GM23338 (cell line): ENCODE measurements around the gene TULP3. TPM values are rescaled to one million over a fixed set of nuclear protein-coding genes. Genes with fewer than 3 reads are reported as not detected.

Source experiments
- ATAC-seq: fragments of 200-7000 bp; cut with Tn5 transposase; 3 replicates; pipeline ENCODE4 v1.9.1; 2020
- DNase-seq: peaks from one replicate; pipeline ENCODE4 v3.0.0-alpha.2; 2015; ENCODE audit warnings: low spot score
- H2AFZ ChIP-seq: fragments of 200-600 bp; sonication (generic); 2 replicates; pipeline ENCODE4 v1.8.0; 2016; ENCODE audit warnings: antibody characterized with exemption, mild to moderate bottlenecking, moderate library complexity
- H3F3A ChIP-seq: fragments of 200-600 bp; sonication (generic); replicated peaks from 2 replicates; pipeline ENCODE4 v1.8.0; 2017; ENCODE audit warnings: antibody characterized with exemption, mixed run types, low read depth
- H3K27ac ChIP-seq: fragments of 200-600 bp; sonication (generic); 2 replicates; pipeline ENCODE4 v1.6.1; 2016; ENCODE audit warnings: low read depth
- H3K27me3 ChIP-seq: fragments of 200-600 bp; sonication (generic); 2 replicates; pipeline ENCODE4 v1.8.0; 2016; ENCODE audit warnings: mild to moderate bottlenecking, mixed run types, moderate library complexity; ENCODE audit not compliant: insufficient read depth
- H3K36me3 ChIP-seq: fragments of 200-600 bp; sonication (generic); 2 replicates; pipeline ENCODE4 v1.8.0; 2016; ENCODE audit warnings: mild to moderate bottlenecking; ENCODE audit not compliant: insufficient read depth
- H3K4me1 ChIP-seq: fragments of 200-600 bp; sonication (generic); 2 replicates; pipeline ENCODE4 v1.8.0; 2016; ENCODE audit warnings: mild to moderate bottlenecking, moderate library complexity; ENCODE audit not compliant: insufficient read depth
- H3K4me2 ChIP-seq: fragments of 200-600 bp; sonication (generic); 2 replicates; pipeline ENCODE4 v1.7.1; 2017; ENCODE audit warnings: mixed run types
- H3K4me3 ChIP-seq: fragments of 200-600 bp; sonication (generic); 2 replicates; pipeline ENCODE4 v1.6.1; 2016; ENCODE audit warnings: mixed run types
- H3K79me2 ChIP-seq: fragments of 200-600 bp; sonication (generic); replicated peaks from 2 replicates; pipeline ENCODE4 v1.8.0; 2017; ENCODE audit warnings: mild to moderate bottlenecking; ENCODE audit not compliant: insufficient read depth
- H3K9me2 ChIP-seq: fragments of 200-600 bp; sonication (generic); 2 replicates; pipeline ENCODE4 v1.8.0; 2017; ENCODE audit not compliant: insufficient read depth
- H4K20me1 ChIP-seq: fragments of 200-600 bp; sonication (generic); replicated peaks from 2 replicates; pipeline ENCODE4 v1.8.0; 2017; ENCODE audit warnings: mild to moderate bottlenecking; ENCODE audit not compliant: insufficient read depth
- H3K27ac Mint-ChIP-seq: 2 replicates; pipeline ENCODE4 v1.8.0; 2020; ENCODE audit warnings: inconsistent platforms, mild to moderate bottlenecking, moderate library complexity, mixed read lengths
- H3K27me3 Mint-ChIP-seq: 3 replicates; pipeline ENCODE4 v1.8.0; 2022; ENCODE audit warnings: low read depth, mild to moderate bottlenecking, moderate library complexity, mixed read lengths, inconsistent platforms; ENCODE audit not compliant: insufficient read depth, poor library complexity
- H3K36me3 Mint-ChIP-seq: 3 replicates; pipeline ENCODE4 v1.8.0; 2021; ENCODE audit warnings: low read depth, mild to moderate bottlenecking, inconsistent platforms, moderate library complexity, mixed read lengths
- H3K4me1 Mint-ChIP-seq: 3 replicates; pipeline ENCODE4 v1.8.0; 2020; ENCODE audit warnings: mild to moderate bottlenecking, inconsistent platforms, mixed read lengths
- H3K4me3 Mint-ChIP-seq: 3 replicates; pipeline ENCODE4 v1.8.0; 2021; ENCODE audit warnings: moderate library complexity, mild to moderate bottlenecking, inconsistent platforms, mixed read lengths
- H3K9me3 Mint-ChIP-seq: 3 replicates; pipeline ENCODE4 v1.8.0; 2020; ENCODE audit warnings: moderate library complexity, mild to moderate bottlenecking, inconsistent platforms, mixed read lengths
- CREB1 ChIP-seq: fragments of 250-450 bp; sonication (Bioruptor Pico); IDR thresholded peaks from 2 replicates; pipeline ENCODE4 v1.5.0; 2020; ENCODE audit warnings: low read depth, mild to moderate bottlenecking, moderate library complexity
- EZH2 ChIP-seq: fragments of 200-600 bp; sonication (generic); IDR thresholded peaks from one replicate; pipeline ENCODE4 v1.8.0; 2017; ENCODE audit warnings: antibody characterized with exemption, mild to moderate bottlenecking, low read depth; ENCODE audit not compliant: unreplicated experiment
- JUNB ChIP-seq: IDR thresholded peaks from one replicate; pipeline ENCODE4 v1.6.1; 2016; ENCODE audit warnings: antibody characterized with exemption; ENCODE audit not compliant: unreplicated experiment
- NANOG ChIP-seq: IDR thresholded peaks from 2 replicates; pipeline ENCODE4 v1.6.1; 2016; ENCODE audit warnings: antibody characterized with exemption, borderline replicate concordance
- POLR2AphosphoS5 ChIP-seq: IDR thresholded peaks from 2 replicates; pipeline ENCODE4 v1.6.1; 2016; ENCODE audit warnings: antibody characterized with exemption, low read depth
- REST ChIP-seq: IDR thresholded peaks from one replicate; pipeline ENCODE4 v1.6.1; 2018; ENCODE audit warnings: antibody characterized with exemption; ENCODE audit not compliant: unreplicated experiment
- STAT1 ChIP-seq: IDR thresholded peaks from one replicate; pipeline ENCODE4 v1.6.1; 2016; ENCODE audit warnings: antibody characterized with exemption; ENCODE audit not compliant: unreplicated experiment
- ZNF331 ChIP-seq: fragments of 250-450 bp; sonication (Bioruptor Pico); IDR thresholded peaks from 2 replicates; pipeline ENCODE4 v1.5.0; 2020; ENCODE audit warnings: low read depth, mild to moderate bottlenecking, moderate library complexity
- ZNF462 ChIP-seq: fragments of 250-450 bp; sonication (Bioruptor Pico); IDR thresholded peaks from 2 replicates; pipeline ENCODE4 v1.5.0; 2020; ENCODE audit warnings: mild to moderate bottlenecking, moderate library complexity
- polyA plus RNA-seq: library from polyadenylated mRNA; unstranded; fragments of >200 nt; fragmentation: Nextera tagmentation; extraction: Ambion mirVana; gene quantifications from 2 replicates; pipeline ENCODE4 v1.2.1, GENCODE V29; 2016
- total RNA-seq: library from RNA; depleted of rRNA; stranded (reverse); fragments of >200 nt; shearing (Covaris generic); gene quantifications from 2 replicates; pipeline ENCODE4 v1.2.3, GENCODE V29; 2014
- TF ChIP-seq, protein P1 (sequence below): IDR thresholded peaks from 2 replicates; pipeline ENCODE4 v1.6.1; 2016; ENCODE audit warnings: antibody characterized with exemption

Gene TULP3
- total and polyA plus RNA-seq, 2 experiments from 2014 or later, result 15.1 to 18.8 TPM

GRCh38 chr12:2980630-2981029, 89.9 kb downstream of the TULP3 start (continued):
- no peak for TF ChIP-seq REST

GRCh38 chr12:2982361-2982760, 91.7 kb downstream of the TULP3 start:
- no peak overlapping the region for H3K4me2 ChIP-seq
- no peak overlapping the region for H3K27ac Mint-ChIP-seq
- H3K79me2 ChIP-seq, result peaks cover 100% of the 10 kb centered on the region
- peaks cover 6% of the 10 kb centered on the region; the same call in 1 of the 2 replicates for H3K4me1 ChIP-seq
- peaks cover 64% of the 10 kb centered on the region for H4K20me1 ChIP-seq
- H3K27me3 Mint-ChIP-seq, result peaks cover 9% of the 10 kb centered on the region
- no peak for DNase-seq
- H3K9me3 Mint-ChIP-seq, result 0 out of 3 replicates have a peak, but pooled peaks cover 3% of the 10 kb centered on the region
- peaks cover 45% of the 10 kb centered on the region for H3K36me3 Mint-ChIP-seq
- no peak overlapping the region for H3K4me3 ChIP-seq
- 0 out of 2 replicates have a peak overlapping the region, but pooled peaks have one; percentile 59 for H3K27ac ChIP-seq
- H3K4me1 Mint-ChIP-seq, result peaks cover 26% of the 10 kb centered on the region
- peaks cover 18% of the 10 kb centered on the region for H3F3A ChIP-seq
- no peaks in the 10 kb centered on the region for H3K27me3 ChIP-seq
- no peak overlapping the region for H3K4me3 Mint-ChIP-seq
- ATAC-seq, result no peak
- no peaks in the 10 kb centered on the region for H3K9me2 ChIP-seq
- no peak overlapping the region for H2AFZ ChIP-seq
- peaks cover 10% of the 10 kb centered on the region; the same call in 1 of the 2 replicates for H3K36me3 ChIP-seq
- TF ChIP-seq CREB1 (no peak), EZH2 (no peak), REST (no peak), NANOG (no peak), JUNB (no peak), POLR2AphosphoS5 (no peak), ZNF331 (CRISPR knock-in tag) (no peak), ZNF462 (CRISPR knock-in tag) (no peak), STAT1 (no peak)
- TF ChIP-seq, protein P1, sequence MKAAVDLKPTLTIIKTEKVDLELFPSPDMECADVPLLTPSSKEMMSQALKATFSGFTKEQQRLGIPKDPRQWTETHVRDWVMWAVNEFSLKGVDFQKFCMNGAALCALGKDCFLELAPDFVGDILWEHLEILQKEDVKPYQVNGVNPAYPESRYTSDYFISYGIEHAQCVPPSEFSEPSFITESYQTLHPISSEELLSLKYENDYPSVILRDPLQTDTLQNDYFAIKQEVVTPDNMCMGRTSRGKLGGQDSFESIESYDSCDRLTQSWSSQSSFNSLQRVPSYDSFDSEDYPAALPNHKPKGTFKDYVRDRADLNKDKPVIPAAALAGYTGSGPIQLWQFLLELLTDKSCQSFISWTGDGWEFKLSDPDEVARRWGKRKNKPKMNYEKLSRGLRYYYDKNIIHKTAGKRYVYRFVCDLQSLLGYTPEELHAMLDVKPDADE, result no peak
